Stimulated activated CD8-positive, alpha-beta memory T cell treated with anti-CD3 and anti-CD28 coated beads, Interleukin-15, amount 100 ng/mL, for 4 hours (primary cell): ENCODE results near the gene ATP5MG.
"Not testable (repeated sequence)": the region's sequence is repeated elsewhere in the genome, so short reads cannot be mapped to it uniquely, and the experiment has no call there.

Experiments used
- DNase-seq, 2 donors: peaks; one replicate each; pipeline ENCODE4 v3.0.0-alpha.2; 2020; ENCODE audit warnings: low read depth in 2 of 2

ATP5MG gene

GRCh38 chr11:118406599-118407166 lies 5.3 kb downstream of the ATP5MG start:
- no peak for DNase-seq

- no peak for DNase-seq
Measured at GRCh38 chr11:118410055-118410745, 8.8 kb downstream of the ATP5MG start.

- DNase-seq = no peak
Measured at GRCh38 chr11:118411530-118411929, 10.1 kb downstream of the ATP5MG start.

- no peak for DNase-seq
Measured at GRCh38 chr11:118412921-118413320, 11.5 kb downstream of the ATP5MG start.

GRCh38 chr11:118415062-118415738 lies 13.8 kb downstream of the ATP5MG start:
- DNase-seq = no peak

GRCh38 chr11:118415739-118416068 lies 14.3 kb downstream of the ATP5MG start:
- DNase-seq = no peak

GRCh38 chr11:118416900-118417299 lies 15.5 kb downstream of the ATP5MG start:
- DNase-seq = not testable (repeated sequence)

- DNase-seq = no peak
Measured at GRCh38 chr11:118417801-118418200, 16.4 kb downstream of the ATP5MG start.

GRCh38 chr11:118418766-118419165 lies 17.4 kb downstream of the ATP5MG start:
- no peak for DNase-seq

GRCh38 chr11:118427707-118428106 lies 26.3 kb downstream of the ATP5MG start:
- no peak for DNase-seq

GRCh38 chr11:118430956-118431355 lies 29.6 kb downstream of the ATP5MG start:
- DNase-seq = no peak

- DNase-seq = no peak
Measured at GRCh38 chr11:118434123-118434552, 32.7 kb downstream of the ATP5MG start.

- peak in 1 of 2 donors; percentile 5 for DNase-seq
Measured at GRCh38 chr11:118434553-118435289, 33.3 kb downstream of the ATP5MG start.

- peak; percentile 16 to 26 for DNase-seq
Measured at GRCh38 chr11:118435290-118435892, 34.0 kb downstream of the ATP5MG start.

- DNase-seq = peak; percentile 82 to 88
Measured at GRCh38 chr11:118435893-118436624, 34.7 kb downstream of the ATP5MG start, which contains the start of gene KMT2A. KMT2A (plus strand) TSS chr11:118436492; CDS start chr11:118436513, 21 bp downstream.

GRCh38 chr11:118436639-118437207 lies 35.3 kb downstream of the ATP5MG start:
- DNase-seq = no peak

- peak in 1 of 2 donors; percentile 8 for DNase-seq
Measured at GRCh38 chr11:118437208-118438125, 36.1 kb downstream of the ATP5MG start.

- DNase-seq = peak; percentile 11 to 29
Measured at GRCh38 chr11:118438314-118438931, 37.0 kb downstream of the ATP5MG start.

GRCh38 chr11:118439646-118440045 lies 38.2 kb downstream of the ATP5MG start:
- no peak for DNase-seq
